Neural cell (in vitro differentiated cells): ENCODE measurements around the gene KCNAB1. TPM values are rescaled to one million over a fixed set of nuclear protein-coding genes. Genes with fewer than 3 reads are reported as not detected.

Experiments used
- H2AFZ ChIP-seq: fragments of 200-600, 300-800 bp; sonication (generic), shearing (Covaris generic); 2 replicates; pipeline ENCODE4 v1.6.0; 2014; ENCODE audit warnings: low read depth, mild to moderate bottlenecking, antibody characterized with exemption, low read length, moderate library complexity
- H3F3A ChIP-seq: fragments of 200-600 bp; shearing (Covaris generic); 2 replicates; pipeline ENCODE4 v1.6.1; 2016; ENCODE audit warnings: mild to moderate bottlenecking, moderate library complexity, mixed read lengths, antibody characterized with exemption, low read length; ENCODE audit not compliant: insufficient read depth, poor library complexity, severe bottlenecking
- H3K27ac ChIP-seq: fragments of 200-600, 300-800 bp; sonication (generic), shearing (Covaris generic); 2 replicates; pipeline ENCODE4 v1.5.1; 2014; ENCODE audit warnings: mild to moderate bottlenecking, low read length, moderate library complexity
- H3K27me3 ChIP-seq: fragments of 300-800, 200-600 bp; sonication (generic), shearing (Covaris generic); 2 replicates; pipeline ENCODE4 v1.6.0; 2014; ENCODE audit warnings: mild to moderate bottlenecking, low read depth, low read length, moderate library complexity; ENCODE audit not compliant: insufficient read depth
- H3K36me3 ChIP-seq: fragments of 300-800, 200-600 bp; sonication (generic), shearing (Covaris generic); 2 replicates; pipeline ENCODE4 v1.5.1; 2014; ENCODE audit warnings: mild to moderate bottlenecking, antibody characterized with exemption, low read length, moderate library complexity; ENCODE audit not compliant: insufficient read depth
- H3K4me2 ChIP-seq: fragments of 300-800, 200-600 bp; sonication (generic), shearing (Covaris generic); 2 replicates; pipeline ENCODE4 v1.6.0; 2014; ENCODE audit warnings: mild to moderate bottlenecking, low read length
- H3K4me3 ChIP-seq: fragments of 300-800, 200-600 bp; sonication (generic), shearing (Covaris generic); 2 replicates; pipeline ENCODE4 v1.5.1; 2014; ENCODE audit warnings: mild to moderate bottlenecking, low read length, moderate library complexity
- H3K79me2 ChIP-seq: fragments of 200-600 bp; shearing (Covaris generic); replicated peaks from 2 replicates; pipeline ENCODE4 v1.6.0; 2014; ENCODE audit warnings: mild to moderate bottlenecking, low read length, moderate library complexity; ENCODE audit not compliant: insufficient read depth
- H3K9ac ChIP-seq: fragments of 300-800, 200-600 bp; sonication (generic), shearing (Covaris generic); 2 replicates; pipeline ENCODE4 v1.6.1; 2016; ENCODE audit warnings: mild to moderate bottlenecking, low read length, mixed read lengths
- H3K9me2 ChIP-seq: fragments of 200-600 bp; shearing (Covaris generic); 2 replicates; pipeline ENCODE4 v1.6.1; 2016; ENCODE audit warnings: mild to moderate bottlenecking, low read length, mixed read lengths; ENCODE audit not compliant: insufficient read depth
- H3K9me3 ChIP-seq: fragments of 200-600, 300-800 bp; sonication (generic), shearing (Covaris generic); 2 replicates; pipeline ENCODE4 v1.6.1; 2016; ENCODE audit warnings: mild to moderate bottlenecking, mixed run types, low read length, moderate library complexity, mixed read lengths
- H4K20me1 ChIP-seq: fragments of 200-600 bp; shearing (Covaris generic); 2 replicates; pipeline ENCODE4 v1.6.1; 2016; ENCODE audit warnings: mild to moderate bottlenecking, mixed run types; ENCODE audit not compliant: insufficient read depth
- EP300 ChIP-seq: fragments of 450-650 bp; conservative IDR thresholded peaks from 2 replicates; pipeline ENCODE4 v1.6.1; 2014; ENCODE audit warnings: antibody characterized with exemption, mild to moderate bottlenecking, moderate library complexity; ENCODE audit not compliant: poor library complexity, severe bottlenecking
- EZH2 ChIP-seq: fragments of 200-600, 300-800 bp; shearing (Covaris generic), sonication (generic); IDR thresholded peaks from 2 replicates; pipeline ENCODE4 v1.6.1; 2014; ENCODE audit warnings: antibody characterized with exemption, low read length, borderline replicate concordance, mild to moderate bottlenecking; ENCODE audit not compliant: insufficient read depth, poor library complexity, severe bottlenecking
- MXI1 ChIP-seq: fragments of 450-650 bp; conservative IDR thresholded peaks from 2 replicates; pipeline ENCODE4 v1.6.1; 2014; ENCODE audit warnings: antibody characterized with exemption, mild to moderate bottlenecking; ENCODE audit not compliant: poor library complexity, severe bottlenecking
- POLR2AphosphoS5 ChIP-seq: IDR thresholded peaks from 2 replicates; pipeline ENCODE4 v1.6.1; 2012
- RAD21 ChIP-seq: fragments of 450-650 bp; conservative IDR thresholded peaks from 2 replicates; pipeline ENCODE4 v1.6.1; 2014; ENCODE audit warnings: antibody characterized with exemption, mild to moderate bottlenecking, moderate library complexity
- SMC3 ChIP-seq: fragments of 450-650 bp; conservative IDR thresholded peaks from 2 replicates; pipeline ENCODE4 v1.6.1; 2014; ENCODE audit warnings: antibody characterized with exemption, mild to moderate bottlenecking, moderate library complexity; ENCODE audit not compliant: poor library complexity
- TAF1 ChIP-seq: IDR thresholded peaks from 2 replicates; pipeline ENCODE4 v1.6.1; 2012; ENCODE audit warnings: low read depth
- polyA plus RNA-seq: library from polyadenylated mRNA; depleted of rRNA; stranded (reverse); fragments of >200 nt; gene quantifications from 2 replicates; pipeline ENCODE4 v1.2.3, GENCODE V29; 2014
- TF ChIP-seq, protein P1 (sequence below): IDR thresholded peaks from 2 replicates; pipeline ENCODE4 v1.6.1; 2012; ENCODE audit warnings: borderline replicate concordance
- TF ChIP-seq, protein P2 (sequence below): fragments of 450-650 bp; IDR thresholded peaks from 2 replicates; pipeline ENCODE4 v1.5.1; 2014; ENCODE audit warnings: antibody characterized with exemption, mild to moderate bottlenecking, moderate library complexity; ENCODE audit not compliant: poor library complexity, severe bottlenecking

KCNAB1 gene
- polyA plus RNA-seq, 1 donor from 2014 or later: 14.9 TPM

- Histone ChIP-seq H3K4me2 (no peak overlapping the region), H3K4me3 (no peak overlapping the region), H3K9me2 (no peaks in the 10 kb centered on the region), H2AFZ (no peak overlapping the region), H3K27me3 (no peaks in the 10 kb centered on the region), H3K36me3 (no peaks in the 10 kb centered on the region), H3K79me2 (no peaks in the 10 kb centered on the region), H3K9me3 (no peaks in the 10 kb centered on the region), H3K9ac (no peak overlapping the region), H3K27ac (no peak overlapping the region), H3F3A (no peaks in the 10 kb centered on the region), H4K20me1 (no peaks in the 10 kb centered on the region)
- TF ChIP-seq MXI1 (no peak), EP300 (no peak), EZH2 (no peak), POLR2AphosphoS5 (no peak)
These were observed 376.9 kb downstream of the KCNAB1 start for GRCh38 chr3:156497326-156497725.

- no peak overlapping the region for H3K4me3 ChIP-seq
- H3K27me3 ChIP-seq: no peaks in the 10 kb centered on the region
- no peak for TF ChIP-seq POLR2AphosphoS5
- no peak for TF ChIP-seq EP300
- TF ChIP-seq EZH2: no peak
- no peak for TF ChIP-seq SMC3
- TF ChIP-seq, protein P1, sequence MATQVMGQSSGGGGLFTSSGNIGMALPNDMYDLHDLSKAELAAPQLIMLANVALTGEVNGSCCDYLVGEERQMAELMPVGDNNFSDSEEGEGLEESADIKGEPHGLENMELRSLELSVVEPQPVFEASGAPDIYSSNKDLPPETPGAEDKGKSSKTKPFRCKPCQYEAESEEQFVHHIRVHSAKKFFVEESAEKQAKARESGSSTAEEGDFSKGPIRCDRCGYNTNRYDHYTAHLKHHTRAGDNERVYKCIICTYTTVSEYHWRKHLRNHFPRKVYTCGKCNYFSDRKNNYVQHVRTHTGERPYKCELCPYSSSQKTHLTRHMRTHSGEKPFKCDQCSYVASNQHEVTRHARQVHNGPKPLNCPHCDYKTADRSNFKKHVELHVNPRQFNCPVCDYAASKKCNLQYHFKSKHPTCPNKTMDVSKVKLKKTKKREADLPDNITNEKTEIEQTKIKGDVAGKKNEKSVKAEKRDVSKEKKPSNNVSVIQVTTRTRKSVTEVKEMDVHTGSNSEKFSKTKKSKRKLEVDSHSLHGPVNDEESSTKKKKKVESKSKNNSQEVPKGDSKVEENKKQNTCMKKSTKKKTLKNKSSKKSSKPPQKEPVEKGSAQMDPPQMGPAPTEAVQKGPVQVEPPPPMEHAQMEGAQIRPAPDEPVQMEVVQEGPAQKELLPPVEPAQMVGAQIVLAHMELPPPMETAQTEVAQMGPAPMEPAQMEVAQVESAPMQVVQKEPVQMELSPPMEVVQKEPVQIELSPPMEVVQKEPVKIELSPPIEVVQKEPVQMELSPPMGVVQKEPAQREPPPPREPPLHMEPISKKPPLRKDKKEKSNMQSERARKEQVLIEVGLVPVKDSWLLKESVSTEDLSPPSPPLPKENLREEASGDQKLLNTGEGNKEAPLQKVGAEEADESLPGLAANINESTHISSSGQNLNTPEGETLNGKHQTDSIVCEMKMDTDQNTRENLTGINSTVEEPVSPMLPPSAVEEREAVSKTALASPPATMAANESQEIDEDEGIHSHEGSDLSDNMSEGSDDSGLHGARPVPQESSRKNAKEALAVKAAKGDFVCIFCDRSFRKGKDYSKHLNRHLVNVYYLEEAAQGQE: no peak
- TF ChIP-seq, protein P2, sequence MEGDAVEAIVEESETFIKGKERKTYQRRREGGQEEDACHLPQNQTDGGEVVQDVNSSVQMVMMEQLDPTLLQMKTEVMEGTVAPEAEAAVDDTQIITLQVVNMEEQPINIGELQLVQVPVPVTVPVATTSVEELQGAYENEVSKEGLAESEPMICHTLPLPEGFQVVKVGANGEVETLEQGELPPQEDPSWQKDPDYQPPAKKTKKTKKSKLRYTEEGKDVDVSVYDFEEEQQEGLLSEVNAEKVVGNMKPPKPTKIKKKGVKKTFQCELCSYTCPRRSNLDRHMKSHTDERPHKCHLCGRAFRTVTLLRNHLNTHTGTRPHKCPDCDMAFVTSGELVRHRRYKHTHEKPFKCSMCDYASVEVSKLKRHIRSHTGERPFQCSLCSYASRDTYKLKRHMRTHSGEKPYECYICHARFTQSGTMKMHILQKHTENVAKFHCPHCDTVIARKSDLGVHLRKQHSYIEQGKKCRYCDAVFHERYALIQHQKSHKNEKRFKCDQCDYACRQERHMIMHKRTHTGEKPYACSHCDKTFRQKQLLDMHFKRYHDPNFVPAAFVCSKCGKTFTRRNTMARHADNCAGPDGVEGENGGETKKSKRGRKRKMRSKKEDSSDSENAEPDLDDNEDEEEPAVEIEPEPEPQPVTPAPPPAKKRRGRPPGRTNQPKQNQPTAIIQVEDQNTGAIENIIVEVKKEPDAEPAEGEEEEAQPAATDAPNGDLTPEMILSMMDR: no peak
- no peak for TF ChIP-seq TAF1
- no peak for TF ChIP-seq MXI1
- TF ChIP-seq RAD21: no peak
- H3K27ac ChIP-seq: no peak overlapping the region
- H3K9ac ChIP-seq: no peak overlapping the region
- H4K20me1 ChIP-seq: no peaks in the 10 kb centered on the region
- H3F3A ChIP-seq: no peaks in the 10 kb centered on the region
- H3K4me2 ChIP-seq: no peak overlapping the region
- no peak overlapping the region for H2AFZ ChIP-seq
- H3K9me3 ChIP-seq: no peaks in the 10 kb centered on the region
- no peaks in the 10 kb centered on the region for H3K36me3 ChIP-seq
- no peaks in the 10 kb centered on the region for H3K9me2 ChIP-seq
- no peaks in the 10 kb centered on the region for H3K79me2 ChIP-seq
These were observed 377.9 kb downstream of the KCNAB1 start for GRCh38 chr3:156498307-156498706.

DNA sequence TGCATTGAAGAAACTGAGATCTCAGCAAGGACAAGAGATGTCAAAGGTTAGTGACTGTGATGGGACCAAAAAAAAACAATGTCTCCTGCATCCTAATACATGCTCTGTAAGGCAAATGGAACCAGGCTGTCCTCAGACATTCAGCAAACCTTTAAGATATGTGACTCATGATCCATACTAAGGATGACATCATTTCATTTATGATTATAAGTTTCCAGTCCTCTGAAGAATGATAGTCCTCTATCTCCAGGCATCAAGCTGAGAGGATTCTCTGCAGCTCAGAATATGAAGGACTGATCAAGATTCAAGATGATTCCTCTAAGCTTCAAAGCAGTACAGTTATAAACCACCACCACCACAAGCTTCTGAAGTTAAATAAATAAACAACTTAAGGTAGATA, 386.9 kb downstream of the KCNAB1 start:
- no peak overlapping the region for H3K27ac ChIP-seq
- no peaks in the 10 kb centered on the region for H4K20me1 ChIP-seq
- no peaks in the 10 kb centered on the region for H3K27me3 ChIP-seq
- H3K4me3 ChIP-seq: no peak overlapping the region
- no peak overlapping the region for H2AFZ ChIP-seq
- H3K9me2 ChIP-seq: no peaks in the 10 kb centered on the region
- H3F3A ChIP-seq: no peaks in the 10 kb centered on the region
- H3K4me2 ChIP-seq: no peak overlapping the region
- TF ChIP-seq SMC3 (no peak), RAD21 (no peak), POLR2AphosphoS5 (no peak), MXI1 (no peak), EZH2 (no peak), TAF1 (no peak), EP300 (no peak)
- TF ChIP-seq, protein P2: no peak
- TF ChIP-seq, protein P1: no peak
- H3K79me2 ChIP-seq: no peaks in the 10 kb centered on the region
- no peak overlapping the region for H3K9ac ChIP-seq
- H3K9me3 ChIP-seq: no peaks in the 10 kb centered on the region
- no peaks in the 10 kb centered on the region for H3K36me3 ChIP-seq
